Measurements from ENCODE around the gene SZT2. TPM values are rescaled to one million over a fixed set of nuclear protein-coding genes. Genes with fewer than 3 reads are reported as not detected.

The SZT2 gene
- total and polyA plus RNA-seq, 2 of the 13 experiments (the other 11 are each of a cell fraction or from before 2014, with no cell fraction given): 8.0 to 8.8 TPM

DNA sequence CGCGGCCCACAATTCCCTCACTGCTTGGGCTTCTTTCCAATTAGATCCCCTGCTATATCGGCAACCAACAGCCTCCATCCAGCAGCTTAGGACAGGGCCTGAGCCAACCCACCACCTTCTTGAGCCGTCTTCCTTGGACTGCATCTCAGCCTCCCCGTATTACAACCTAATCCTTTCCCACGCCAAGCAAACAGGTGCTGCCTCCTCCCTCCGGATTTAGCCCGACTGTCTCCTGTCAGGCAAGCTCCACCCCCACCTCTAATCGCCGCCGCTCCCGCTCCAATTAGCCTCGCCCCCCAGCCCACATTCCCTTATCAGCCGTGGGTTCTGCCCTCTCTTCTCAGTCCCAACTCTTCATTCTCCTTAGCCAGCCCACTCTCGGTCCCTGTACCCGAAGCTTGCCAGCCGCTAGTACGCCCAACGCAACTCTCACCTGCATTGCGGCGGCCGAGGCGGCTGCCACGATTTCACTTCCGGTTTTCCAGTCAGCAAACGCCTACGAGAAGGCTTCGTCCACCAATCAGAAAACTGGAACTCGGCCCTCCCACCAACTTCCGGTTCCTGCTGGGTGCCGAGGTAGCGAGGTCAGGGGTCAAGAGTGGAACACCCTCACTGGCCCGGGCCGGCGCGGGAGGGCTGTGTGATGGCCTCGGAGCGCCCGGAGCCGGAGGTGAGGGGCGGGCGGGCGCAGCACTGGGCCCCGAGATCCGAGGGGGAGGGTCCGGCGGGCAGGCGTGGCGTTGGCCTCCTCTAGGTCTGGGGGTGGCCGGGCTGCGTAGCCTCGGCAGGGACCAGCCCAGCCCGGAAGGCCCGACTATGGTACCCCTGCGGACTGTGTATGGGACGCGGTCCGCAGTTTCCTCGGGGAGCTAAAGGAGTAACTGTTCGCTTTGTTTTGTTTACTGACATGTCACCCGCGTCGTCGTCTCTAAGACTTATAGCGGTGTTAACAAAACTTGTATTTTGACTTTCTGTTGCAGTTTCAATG lies at the start of gene SZT2, which contains the start of gene MED8 (continued):
- TF ChIP-seq ATF7-NPFF (CRISPR knock-in tag; IDR thresholded peaks at IDR 0.05; ENCODE audit: low read depth) (no peak), TRIM24 (CRISPR knock-in tag; IDR thresholded peaks at IDR 0.05) (no peak), ZNF556 (CRISPR knock-in tag; IDR thresholded peaks at IDR 0.05; ENCODE audit: borderline replicate concordance) (0 out of 2 replicates have a peak, but pooled peaks have one; percentile 33), MLLT10 (CRISPR knock-in tag; IDR thresholded peaks at IDR 0.05) (no peak), ZNF619 (CRISPR knock-in tag; IDR thresholded peaks at IDR 0.05) (peak; percentile 43; the same call in 1 of the 2 replicates), XBP1 (CRISPR knock-in tag; IDR thresholded peaks at IDR 0.05) (no peak), ZNF780A (CRISPR knock-in tag; IDR thresholded peaks at IDR 0.05) (no peak), ZKSCAN8 (CRISPR knock-in tag; IDR thresholded peaks at IDR 0.05; ENCODE audit: borderline replicate concordance) (no peak), THAP11 (CRISPR knock-in tag; IDR thresholded peaks at IDR 0.05) (peak; percentile 95), JARID2 (CRISPR knock-in tag; IDR thresholded peaks at IDR 0.05; ENCODE audit: insufficient replicate concordance) (peak; percentile 74), SOX5 (CRISPR knock-in tag; IDR thresholded peaks at IDR 0.05; ENCODE audit: borderline replicate concordance) (peak; percentile 44; the same call in 1 of the 2 replicates), STAT5B (CRISPR knock-in tag; IDR thresholded peaks at IDR 0.05) (peak; percentile 72; the same call in 1 of the 2 replicates), ZNF30 (CRISPR knock-in tag; IDR thresholded peaks at IDR 0.05) (no peak), KDM5B (CRISPR knock-in tag; IDR thresholded peaks at IDR 0.05; ENCODE audit: borderline replicate concordance) (peak; percentile 72; the same call in 1 of the 2 replicates), ZNF431 (CRISPR knock-in tag; IDR thresholded peaks at IDR 0.05; ENCODE audit: borderline replicate concordance, low read depth) (no peak), CEBPB (IDR thresholded peaks at IDR 0.05; ENCODE audit: borderline replicate concordance, low read depth, low read length) (no peak)
- TF ChIP-seq, protein P1, sequence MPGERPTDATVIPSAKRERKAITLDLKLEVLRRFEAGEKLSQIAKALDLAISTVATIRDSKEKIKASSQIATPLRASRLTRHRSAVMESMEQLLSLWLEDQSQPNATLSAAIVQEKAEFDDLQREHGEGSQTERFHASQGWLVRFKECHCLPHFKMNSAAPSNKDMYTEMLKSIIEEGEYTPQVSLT (CRISPR knock-in tag; IDR thresholded peaks at IDR 0.05; ENCODE audit: borderline replicate concordance, low read depth): no peak
- TF ChIP-seq, protein P2, sequence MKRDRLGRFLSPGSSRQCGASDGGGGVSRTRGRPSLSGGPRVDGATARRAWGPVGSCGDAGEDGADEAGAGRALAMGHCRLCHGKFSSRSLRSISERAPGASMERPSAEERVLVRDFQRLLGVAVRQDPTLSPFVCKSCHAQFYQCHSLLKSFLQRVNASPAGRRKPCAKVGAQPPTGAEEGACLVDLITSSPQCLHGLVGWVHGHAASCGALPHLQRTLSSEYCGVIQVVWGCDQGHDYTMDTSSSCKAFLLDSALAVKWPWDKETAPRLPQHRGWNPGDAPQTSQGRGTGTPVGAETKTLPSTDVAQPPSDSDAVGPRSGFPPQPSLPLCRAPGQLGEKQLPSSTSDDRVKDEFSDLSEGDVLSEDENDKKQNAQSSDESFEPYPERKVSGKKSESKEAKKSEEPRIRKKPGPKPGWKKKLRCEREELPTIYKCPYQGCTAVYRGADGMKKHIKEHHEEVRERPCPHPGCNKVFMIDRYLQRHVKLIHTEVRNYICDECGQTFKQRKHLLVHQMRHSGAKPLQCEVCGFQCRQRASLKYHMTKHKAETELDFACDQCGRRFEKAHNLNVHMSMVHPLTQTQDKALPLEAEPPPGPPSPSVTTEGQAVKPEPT (CRISPR knock-in tag; IDR thresholded peaks at IDR 0.05; ENCODE audit: low read depth): peak; percentile 58; the same call in 1 of the 2 replicates
- TF ChIP-seq, protein P3, sequence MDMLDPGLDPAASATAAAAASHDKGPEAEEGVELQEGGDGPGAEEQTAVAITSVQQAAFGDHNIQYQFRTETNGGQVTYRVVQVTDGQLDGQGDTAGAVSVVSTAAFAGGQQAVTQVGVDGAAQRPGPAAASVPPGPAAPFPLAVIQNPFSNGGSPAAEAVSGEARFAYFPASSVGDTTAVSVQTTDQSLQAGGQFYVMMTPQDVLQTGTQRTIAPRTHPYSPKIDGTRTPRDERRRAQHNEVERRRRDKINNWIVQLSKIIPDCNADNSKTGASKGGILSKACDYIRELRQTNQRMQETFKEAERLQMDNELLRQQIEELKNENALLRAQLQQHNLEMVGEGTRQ (IDR thresholded peaks at IDR 0.05; ENCODE audit: low read depth, low read length): no peak
- TF ChIP-seq, protein P3 (CRISPR knock-in tag; IDR thresholded peaks at IDR 0.05; ENCODE audit: borderline replicate concordance): no peak; the same call in 1 of the 2 replicates
- TF ChIP-seq, protein P4, sequence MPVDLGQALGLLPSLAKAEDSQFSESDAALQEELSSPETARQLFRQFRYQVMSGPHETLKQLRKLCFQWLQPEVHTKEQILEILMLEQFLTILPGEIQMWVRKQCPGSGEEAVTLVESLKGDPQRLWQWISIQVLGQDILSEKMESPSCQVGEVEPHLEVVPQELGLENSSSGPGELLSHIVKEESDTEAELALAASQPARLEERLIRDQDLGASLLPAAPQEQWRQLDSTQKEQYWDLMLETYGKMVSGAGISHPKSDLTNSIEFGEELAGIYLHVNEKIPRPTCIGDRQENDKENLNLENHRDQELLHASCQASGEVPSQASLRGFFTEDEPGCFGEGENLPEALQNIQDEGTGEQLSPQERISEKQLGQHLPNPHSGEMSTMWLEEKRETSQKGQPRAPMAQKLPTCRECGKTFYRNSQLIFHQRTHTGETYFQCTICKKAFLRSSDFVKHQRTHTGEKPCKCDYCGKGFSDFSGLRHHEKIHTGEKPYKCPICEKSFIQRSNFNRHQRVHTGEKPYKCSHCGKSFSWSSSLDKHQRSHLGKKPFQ (CRISPR knock-in tag; IDR thresholded peaks at IDR 0.05; ENCODE audit: insufficient replicate concordance): peak; percentile 85
- TF ChIP-seq, protein P5, sequence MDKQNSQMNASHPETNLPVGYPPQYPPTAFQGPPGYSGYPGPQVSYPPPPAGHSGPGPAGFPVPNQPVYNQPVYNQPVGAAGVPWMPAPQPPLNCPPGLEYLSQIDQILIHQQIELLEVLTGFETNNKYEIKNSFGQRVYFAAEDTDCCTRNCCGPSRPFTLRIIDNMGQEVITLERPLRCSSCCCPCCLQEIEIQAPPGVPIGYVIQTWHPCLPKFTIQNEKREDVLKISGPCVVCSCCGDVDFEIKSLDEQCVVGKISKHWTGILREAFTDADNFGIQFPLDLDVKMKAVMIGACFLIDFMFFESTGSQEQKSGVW (CRISPR knock-in tag; IDR thresholded peaks at IDR 0.05; ENCODE audit: borderline replicate concordance): no peak
